ENCODE data around the gene HIGD1C. TPM values are rescaled to one million over a fixed set of nuclear protein-coding genes. Genes with fewer than 3 reads are reported as not detected.
"Not testable (repeated sequence)": the region's sequence is repeated elsewhere in the genome, so short reads cannot be mapped to it uniquely, and the experiment has no call there.

HIGD1C gene
- total RNA-seq, 1 donor from 2014 or later = not detected

DNA sequence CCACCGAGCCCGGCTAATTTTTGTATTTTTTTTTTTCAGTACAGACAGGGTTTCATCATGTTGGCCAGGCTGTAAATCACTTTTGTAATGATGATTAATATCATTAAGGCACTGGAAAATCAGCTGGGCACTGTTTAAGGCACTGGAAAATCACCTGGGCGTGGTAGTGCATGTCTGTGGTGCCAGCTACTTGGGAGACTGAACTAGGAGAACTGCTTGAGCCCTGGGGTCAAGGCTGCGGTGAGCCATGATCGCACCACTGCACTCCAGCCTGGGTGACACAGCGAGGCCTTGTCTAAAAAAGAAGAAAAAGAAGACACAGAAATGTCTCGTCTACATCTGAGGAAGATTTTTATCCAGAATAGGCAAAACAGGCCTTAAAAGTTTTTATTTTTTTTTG, 61.1 kb downstream of the HIGD1C start:
- DNase-seq (ENCODE audit: low read depth, low spot score) = no peak

DNA sequence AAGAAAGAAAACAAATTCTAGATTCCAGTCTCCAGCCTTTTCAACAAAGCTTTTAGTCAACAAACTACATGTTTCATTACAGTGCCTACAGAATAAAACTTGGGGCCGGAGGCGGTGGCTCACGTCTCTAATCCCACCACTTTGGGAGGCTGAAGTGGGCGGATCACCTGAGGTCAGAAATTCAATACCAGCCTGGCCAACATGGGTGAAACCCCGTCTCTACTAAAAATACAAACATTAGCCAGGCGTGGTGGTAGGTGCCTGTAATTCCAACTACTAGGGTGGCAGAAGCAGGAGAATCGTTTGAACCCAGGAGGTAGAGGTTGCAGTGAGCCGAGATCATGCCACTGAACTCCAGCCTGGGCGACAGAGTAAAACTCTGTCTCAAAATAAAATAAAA, 62.1 kb downstream of the HIGD1C start:
- not testable (repeated sequence) for DNase-seq (ENCODE audit: low read depth, low spot score)

DNA sequence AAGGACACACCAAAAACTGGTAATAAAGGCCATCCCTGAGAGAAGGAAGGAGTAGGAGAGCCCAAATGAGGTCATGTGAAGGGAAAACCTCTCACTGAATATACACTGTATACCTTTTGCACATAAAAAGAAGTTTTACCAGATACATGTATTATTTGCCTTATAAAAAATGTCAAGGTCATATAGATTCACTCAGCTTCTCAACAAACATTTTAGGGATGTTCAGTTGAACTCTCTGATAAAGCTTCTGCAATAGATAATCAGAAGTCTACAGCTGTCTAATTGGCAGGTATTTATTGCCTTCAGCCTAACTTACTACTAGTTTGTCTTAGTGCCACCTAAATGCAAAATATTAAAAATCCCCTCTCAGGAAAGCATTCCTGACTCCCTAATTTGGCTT, 65.1 kb downstream of the HIGD1C start:
- no peak for DNase-seq (ENCODE audit: low read depth, low spot score)

DNA sequence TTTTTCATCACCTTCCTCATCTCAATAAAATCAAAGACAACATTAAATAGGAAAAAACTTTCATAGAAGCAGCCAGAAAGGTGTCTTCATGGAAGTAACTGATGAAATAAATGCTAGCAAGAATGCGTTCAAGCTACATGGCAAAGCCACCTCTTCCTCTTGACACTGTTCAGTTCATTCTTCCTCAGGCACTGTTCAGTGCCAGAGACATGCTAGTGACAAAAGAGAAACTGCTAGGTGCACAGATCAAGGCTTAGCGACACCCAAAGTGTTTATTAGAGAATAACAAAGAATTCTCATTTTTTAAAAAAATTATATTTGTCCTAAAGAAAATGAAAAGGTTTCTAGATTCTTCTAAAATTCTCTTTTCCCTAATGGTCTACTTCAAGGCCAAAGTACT, 66.6 kb downstream of the HIGD1C start:
- no peak for DNase-seq (ENCODE audit: low read depth, low spot score)

DNA sequence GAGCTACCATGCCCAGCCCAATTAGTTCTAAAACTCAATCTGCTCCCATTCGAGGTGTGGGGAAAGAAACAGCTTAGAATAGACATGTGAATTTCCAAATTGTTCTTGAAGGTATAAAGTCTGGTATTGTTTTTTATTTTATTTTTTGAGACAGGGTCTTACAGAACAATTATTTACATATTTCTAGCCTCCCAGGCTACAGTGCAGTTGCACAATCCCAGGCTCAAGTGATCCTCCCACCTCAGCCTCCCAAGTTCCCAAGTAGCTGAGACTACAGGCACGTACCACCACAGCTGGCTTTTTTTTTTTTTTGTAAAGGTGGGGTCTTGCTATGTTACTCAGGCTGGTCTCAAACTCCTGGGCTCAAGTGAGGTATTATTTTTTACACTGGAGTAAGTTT, 67.6 kb downstream of the HIGD1C start:
- DNase-seq (ENCODE audit: low read depth, low spot score) = no peak

Other genes starting within 250 kb of the HIGD1C start
- 20.2 and 25.3 TPM in 2 replicates for gene ATF1, start 188.4 kb upstream of the HIGD1C start, total RNA-seq
- not detected in 2 replicates for gene TMPRSS12, start 109.6 kb upstream of the HIGD1C start, total RNA-seq
- 56.5 and 70.4 TPM in 2 replicates for gene SLC11A2, start 73.8 kb downstream of the HIGD1C start, total RNA-seq
- 27.0 and 30.7 TPM in 2 replicates for gene LETMD1, start 95.8 kb downstream of the HIGD1C start, total RNA-seq
- 15.8 and 23.8 TPM in 2 replicates for gene CSRNP2, start 131.1 kb downstream of the HIGD1C start, total RNA-seq
- 9.4 and 10.3 TPM in 2 replicates for gene TFCP2, start 220.6 kb downstream of the HIGD1C start, total RNA-seq